Mucosa of gallbladder (tissue), 1 donor: ENCODE results near the gene MAP1LC3C. TPM values are rescaled to one million over a fixed set of nuclear protein-coding genes. Genes with fewer than 3 reads are reported as not detected.

Source experiments
- DNase-seq: peaks from one replicate; pipeline ENCODE4 v3.0.0-alpha.2; 2020; ENCODE audit warnings: low spot score
- total RNA-seq: library from RNA; stranded (reverse); gene quantifications from one replicate; pipeline ENCODE4 v1.2.1, GENCODE V29; 2021
- donor health status: DM: no; HTN: no; CAD: no.

MAP1LC3C gene
- 1.2 TPM for total RNA-seq

DNA sequence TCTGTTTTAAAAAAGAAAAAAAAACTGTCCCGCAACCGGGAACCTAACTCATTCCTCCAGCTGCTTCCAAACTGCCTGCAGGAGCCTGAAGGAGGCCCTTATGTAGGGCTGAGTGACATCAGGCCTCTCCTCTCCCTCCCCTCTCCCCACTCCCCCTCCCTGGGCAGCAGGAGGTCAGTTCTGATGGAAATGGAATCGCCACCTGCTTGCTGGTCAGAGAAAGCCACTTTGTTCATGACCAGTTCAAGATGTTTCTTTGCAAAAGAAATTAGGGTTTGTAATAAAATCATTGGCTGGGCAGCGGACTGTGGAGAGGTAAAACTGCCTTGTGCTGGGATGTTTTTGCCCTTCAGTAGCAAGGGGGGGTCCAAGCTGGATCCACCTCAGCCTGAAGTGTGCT, at the start of gene MAP1LC3C:
MAP1LC3C (minus strand) TSS at position 73 of the 400 bp plus-strand sequence. CDS start 90 bp downstream, outside the sequence.
- no peak for DNase-seq

DNA sequence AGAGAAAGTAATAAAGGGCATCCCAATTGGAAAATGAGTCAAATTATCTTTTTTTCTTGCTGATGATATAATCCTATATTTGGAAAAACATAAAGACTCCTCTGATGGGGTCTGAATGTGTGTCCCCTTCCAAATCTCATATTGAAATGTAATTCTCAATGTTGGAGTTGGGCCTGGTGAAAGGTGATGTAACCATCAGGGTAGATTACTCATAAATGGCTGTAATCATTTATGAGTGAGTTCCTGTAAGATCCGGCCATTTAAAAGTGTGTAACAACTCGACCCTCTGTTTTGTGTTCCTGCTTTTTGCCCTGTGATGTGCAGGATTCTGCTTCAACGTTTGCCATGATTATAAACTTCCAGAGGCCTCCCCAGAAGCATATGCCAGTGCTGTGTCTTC, 44.3 kb upstream of the MAP1LC3C start:
- no peak for DNase-seq

DNA sequence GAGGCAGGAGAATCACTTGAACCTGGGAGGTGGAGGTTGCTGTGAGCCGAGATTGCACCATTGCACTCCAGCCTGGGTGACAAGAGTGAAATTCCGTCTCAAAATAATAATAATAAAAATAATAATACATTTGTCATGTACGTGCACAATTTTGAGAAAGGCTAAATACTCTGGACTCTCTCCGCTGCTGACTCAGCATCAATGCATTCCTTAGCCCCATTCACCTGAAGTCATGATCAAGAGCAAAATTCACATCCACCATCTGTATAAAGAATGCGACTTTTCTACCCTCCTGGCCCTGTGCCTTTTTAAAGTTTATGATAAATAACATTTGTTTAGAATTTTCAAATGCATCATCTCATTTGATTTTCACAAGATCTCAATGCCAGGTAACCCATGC, 35.5 kb upstream of the MAP1LC3C start:
- no peak for DNase-seq

DNA sequence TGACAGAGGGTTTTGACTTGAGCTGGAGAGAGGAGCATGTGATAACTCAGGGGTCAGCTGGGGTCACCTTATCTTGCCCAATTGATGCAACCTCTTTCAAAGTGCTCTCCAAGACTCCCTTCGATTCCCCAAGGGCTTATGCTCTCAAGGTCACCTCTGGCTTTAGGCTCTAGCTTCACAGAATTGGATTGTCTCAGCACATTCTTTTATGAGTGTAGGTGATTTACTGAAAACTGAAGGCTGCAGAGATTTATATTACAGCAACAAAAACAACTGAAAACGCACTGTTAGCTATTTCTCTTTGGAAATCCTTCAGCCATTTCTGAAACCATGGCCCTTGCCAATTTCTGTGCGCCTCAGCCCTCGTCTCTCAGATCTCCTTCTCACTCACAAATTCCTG, 34.5 kb upstream of the MAP1LC3C start:
- DNase-seq, result no peak

- no peak for DNase-seq
These were observed 31.2 kb upstream of the MAP1LC3C start for GRCh38 chr1:242030071-242030470.

GRCh38 chr1:242025681-242026080, 26.8 kb upstream of the MAP1LC3C start:
- DNase-seq, result no peak

DNA sequence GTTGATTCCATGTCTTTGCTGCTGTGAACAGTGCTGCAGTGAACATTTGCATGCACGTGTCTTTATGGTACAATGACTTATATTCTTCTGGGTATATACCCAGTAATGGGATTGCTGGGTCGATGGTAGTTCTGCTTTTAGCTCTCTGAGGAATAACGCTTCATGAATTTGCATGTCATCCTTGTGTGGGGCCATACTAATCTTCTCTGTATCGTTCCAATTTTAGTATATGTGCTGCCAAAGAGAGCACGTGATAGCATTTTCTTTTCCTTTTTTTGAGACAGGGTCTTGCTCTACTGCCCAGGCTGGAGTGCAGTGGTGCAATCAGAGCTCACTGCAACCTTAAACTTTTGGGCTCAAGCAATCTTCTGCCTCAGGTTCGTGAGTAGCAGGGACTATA, 24.9 kb upstream of the MAP1LC3C start:
- no peak for DNase-seq

DNA sequence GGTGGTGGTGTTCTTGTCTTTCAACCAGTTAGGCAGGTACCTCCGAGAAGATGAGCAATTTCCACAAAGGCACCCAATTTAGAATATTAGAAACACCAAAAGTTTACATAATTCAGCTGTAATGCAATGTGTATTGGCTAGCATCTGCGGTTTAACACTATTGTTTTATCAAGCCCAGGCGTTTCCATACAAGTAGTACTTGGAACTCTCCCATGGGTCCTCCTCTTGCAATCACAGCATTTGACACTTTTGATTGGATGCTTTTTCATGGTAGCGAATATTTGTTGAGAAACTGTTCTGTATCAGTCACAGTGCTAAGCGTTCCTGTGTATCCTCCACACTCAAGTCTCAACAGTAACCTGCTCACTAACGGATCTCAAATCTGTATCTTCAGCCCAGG, 20.1 kb upstream of the MAP1LC3C start:
- DNase-seq, result no peak

DNA sequence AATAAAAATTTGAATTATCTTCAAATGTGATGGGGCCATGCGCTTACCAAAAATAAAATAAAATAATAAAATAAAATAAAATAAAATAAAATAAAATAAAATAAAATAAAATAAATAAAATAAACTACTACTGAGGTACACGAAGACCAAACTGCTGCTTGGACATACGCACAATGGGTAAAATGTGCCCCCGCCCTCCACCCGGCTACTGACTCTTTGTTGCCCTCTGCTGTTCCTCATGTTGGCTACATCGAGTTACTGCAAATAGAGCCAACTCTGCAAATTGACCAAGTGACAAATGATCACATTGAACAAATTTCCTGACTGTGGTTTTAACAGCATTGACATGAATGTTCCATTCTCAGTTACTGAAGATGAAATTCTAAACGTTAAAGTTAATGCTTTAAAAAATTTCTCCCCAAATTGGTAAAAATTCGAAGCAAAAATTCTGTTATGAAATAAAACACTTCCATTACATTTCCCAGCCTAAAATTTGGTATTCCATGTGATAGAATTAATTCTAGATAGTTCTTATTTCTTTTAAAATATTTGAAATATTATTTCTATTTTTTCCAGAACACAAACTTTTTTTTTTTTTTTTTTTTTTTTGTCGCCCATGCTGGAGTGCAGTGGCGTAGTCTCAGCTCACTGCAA, 18.8 kb upstream of the MAP1LC3C start:
- peak; percentile 50 for DNase-seq

DNA sequence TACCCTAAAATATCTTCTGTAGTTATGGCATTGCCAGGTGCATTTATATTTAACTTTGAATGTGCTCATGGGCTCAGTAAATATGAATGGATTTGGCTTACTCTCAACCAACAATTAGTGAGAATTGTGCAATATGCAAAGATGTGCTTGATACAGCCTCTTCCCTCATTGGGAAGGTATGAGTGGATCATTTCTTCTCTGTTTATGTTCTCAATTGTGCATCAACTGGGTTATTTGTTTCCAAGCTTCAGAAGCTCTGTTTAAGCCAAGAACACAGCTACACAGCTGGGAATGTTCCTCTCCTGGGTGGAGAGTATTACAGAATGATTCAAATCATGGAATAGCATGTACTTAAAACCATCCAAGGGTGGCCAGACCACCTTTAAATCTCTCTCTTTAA, 17.6 kb upstream of the MAP1LC3C start:
- DNase-seq, result no peak

- DNase-seq, result no peak
These were observed 13.2 kb upstream of the MAP1LC3C start for GRCh38 chr1:242011894-242012660.

DNA sequence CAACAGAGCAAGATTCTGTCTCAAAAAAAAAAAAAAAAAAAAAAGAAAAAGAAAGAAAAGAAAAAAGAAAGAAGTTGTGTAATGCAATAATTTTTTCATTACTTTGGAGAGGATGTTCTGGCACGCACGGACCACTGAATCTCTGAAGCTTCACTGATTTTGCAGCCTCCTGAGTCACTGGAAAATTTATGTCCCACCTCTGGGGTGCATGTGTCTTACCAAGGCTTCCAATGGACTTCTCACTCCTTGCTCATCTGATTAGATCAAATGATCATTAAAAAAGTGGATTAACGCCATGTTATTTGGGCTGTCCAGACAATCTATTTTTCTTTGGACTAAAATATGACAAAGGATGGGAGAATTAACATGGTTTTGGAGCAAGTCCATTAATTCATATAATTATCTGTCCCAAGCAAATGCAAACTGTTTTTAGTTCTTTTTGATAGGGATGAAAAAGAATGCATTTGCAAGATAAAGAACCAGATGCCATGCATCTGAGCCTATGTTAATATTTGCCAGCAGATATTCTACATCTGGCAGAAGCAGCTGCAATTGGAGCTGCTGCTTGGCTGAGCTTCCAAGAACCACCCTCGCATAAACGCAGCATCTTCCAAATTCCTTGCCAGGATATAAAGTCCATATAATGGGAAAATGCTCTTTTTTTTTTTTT, 10.1 kb upstream of the MAP1LC3C start:
- no peak for DNase-seq

GRCh38 chr1:242006976-242007375, 8.1 kb upstream of the MAP1LC3C start:
- no peak for DNase-seq

- no peak for DNase-seq
These were observed 7.1 kb upstream of the MAP1LC3C start for GRCh38 chr1:242005866-242006535.

GRCh38 chr1:242004751-242005495, 6.0 kb upstream of the MAP1LC3C start:
- no peak for DNase-seq

DNA sequence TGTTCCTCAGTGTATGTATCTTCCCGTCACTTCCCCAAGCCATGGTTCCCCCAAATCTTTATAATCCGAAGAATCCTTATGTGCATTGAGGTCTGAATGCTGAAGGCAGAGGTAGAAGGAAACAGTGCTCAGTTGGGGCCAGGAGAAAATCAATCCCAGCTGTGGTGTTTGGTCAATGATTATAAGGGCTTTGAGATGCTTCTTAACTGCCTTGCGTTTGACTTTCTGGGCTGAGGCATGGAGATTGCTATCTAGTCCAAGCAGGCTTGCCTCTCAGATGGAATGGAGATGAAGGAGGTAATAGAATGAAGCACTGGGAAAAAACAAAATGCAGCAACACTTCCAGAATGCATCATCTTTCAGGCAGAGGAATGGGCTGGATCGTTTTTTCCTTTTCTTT, 3.6 kb upstream of the MAP1LC3C start:
- DNase-seq, result no peak

DNA sequence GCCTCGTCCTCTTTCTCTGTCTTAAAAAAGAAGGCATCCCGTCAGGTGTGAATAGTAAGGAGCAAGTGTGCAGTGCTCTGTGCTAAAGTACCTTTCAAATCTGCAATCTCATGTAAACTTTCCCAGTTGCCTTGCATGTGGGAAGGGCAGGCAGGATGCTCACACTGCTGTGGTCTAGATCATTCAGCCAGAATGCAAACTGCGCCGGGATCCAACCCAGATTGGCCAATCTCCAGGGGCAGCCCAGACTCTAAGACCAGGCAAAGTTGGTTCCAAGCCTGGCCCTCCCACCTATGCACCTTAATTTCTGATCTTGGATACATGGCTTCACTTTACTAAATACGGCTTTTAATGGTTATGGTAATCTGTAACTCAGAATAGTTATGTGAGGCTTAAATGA, 3.2 kb upstream of the MAP1LC3C start:
- DNase-seq, result no peak

GRCh38 chr1:242000434-242000833, 1.5 kb upstream of the MAP1LC3C start:
- DNase-seq, result no peak

DNA sequence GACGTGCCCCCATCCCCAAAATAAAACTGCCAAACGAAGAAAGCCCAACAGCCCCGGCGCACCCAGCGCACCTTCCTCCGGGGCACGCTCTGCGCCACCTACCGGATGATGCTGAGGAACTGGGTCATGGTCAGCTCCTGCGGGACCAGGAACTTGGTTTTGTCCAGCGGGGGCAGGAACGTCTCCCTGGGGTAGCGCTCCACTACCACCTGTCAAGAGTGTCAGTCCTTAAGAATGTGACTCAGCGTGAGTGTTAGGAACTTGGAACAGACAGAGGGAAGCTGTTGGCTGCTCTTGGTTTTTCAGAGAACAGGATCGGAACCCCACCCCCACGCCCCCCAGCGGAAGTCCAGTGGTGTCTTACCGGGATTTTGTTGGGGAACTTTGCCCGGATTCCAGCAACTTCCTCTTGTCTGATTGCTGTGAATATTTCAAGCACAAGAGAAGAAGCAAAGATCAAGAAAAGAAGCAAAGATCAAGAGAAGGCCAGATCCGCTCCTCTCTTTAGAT, 431 bp downstream of the MAP1LC3C start:
- DNase-seq, result peak; percentile 67

DNA sequence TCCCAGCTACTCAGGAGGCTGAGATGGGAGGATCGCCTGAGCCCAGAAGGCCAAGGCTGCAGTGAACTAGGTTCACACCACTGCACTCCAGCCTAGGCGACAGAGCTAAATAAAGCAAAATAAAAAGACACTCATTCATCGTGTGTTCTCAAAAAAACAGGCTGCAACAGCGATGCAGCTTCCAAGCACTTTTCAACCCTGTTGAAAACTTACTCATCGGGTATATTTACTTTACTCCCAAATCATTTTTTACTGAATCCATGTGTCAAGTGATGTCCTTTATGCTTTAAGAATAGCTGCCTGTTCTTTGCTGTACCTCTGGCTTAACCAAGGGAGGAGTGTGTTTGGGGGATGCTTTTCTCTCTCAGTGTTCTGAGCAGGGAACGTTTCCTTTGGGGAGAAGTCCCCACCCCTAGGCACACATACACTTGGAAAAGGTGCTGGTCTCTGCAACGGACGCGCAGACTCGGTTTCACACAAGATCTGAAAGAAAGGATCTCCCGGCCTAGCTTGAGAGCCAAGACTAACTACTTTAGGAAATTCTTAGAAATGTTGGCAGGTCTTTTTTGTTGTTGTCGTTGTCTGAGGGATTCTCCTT, 1.4 kb downstream of the MAP1LC3C start:
- no peak for DNase-seq

DNA sequence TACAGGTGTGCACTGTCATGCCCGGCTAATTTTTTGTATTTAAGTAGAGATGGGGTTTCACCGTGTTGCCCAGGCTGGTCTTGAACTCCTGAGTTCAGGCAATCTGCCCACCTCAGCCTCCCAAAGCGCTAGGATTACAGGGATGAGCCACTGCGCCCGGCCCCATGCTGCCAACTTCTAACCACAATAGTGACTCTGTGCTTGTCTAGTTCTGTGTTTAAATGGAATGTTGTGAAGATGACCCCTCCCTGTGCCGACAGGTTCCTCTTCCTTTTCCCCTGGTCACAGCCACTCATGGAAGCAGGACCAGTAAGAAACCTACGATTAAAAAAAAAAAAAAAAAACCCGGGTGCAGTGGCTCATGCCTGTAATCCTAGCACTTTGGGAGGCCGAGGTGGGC, 4.7 kb downstream of the MAP1LC3C start:
- DNase-seq, result no peak
